HepG2 (cell line): ENCODE measurements around the gene ADAMTS4. TPM values are rescaled to one million over a fixed set of nuclear protein-coding genes. Genes with fewer than 3 reads are reported as not detected.

ENCODE experiments used
- HDAC2 ChIP-seq: sonication (generic); formaldehyde crosslinking; IDR thresholded peaks from 2 replicates; pipeline ENCODE4 v1.4.0; 2020; ENCODE audit warnings: missing genetic modification reagents
- IRX3 ChIP-seq: sonication (generic); formaldehyde crosslinking; IDR thresholded peaks from 2 replicates; pipeline ENCODE4 v1.8.1; 2023; ENCODE audit warnings: mild to moderate bottlenecking, low read depth, missing genetic modification reagents, borderline replicate concordance
- JDP2 ChIP-seq: sonication (generic); formaldehyde crosslinking; IDR thresholded peaks from 2 replicates; pipeline ENCODE4 v1.8.1; 2022; ENCODE audit warnings: missing genetic modification reagents, borderline replicate concordance
- MED13 ChIP-seq: sonication (generic); formaldehyde crosslinking; IDR thresholded peaks from 2 replicates; pipeline ENCODE4 v1.5.0; 2020; ENCODE audit warnings: missing genetic modification reagents
- PAF1 ChIP-seq: IDR thresholded peaks from 2 replicates; pipeline ENCODE4 v1.6.1; 2016; ENCODE audit warnings: missing genetic modification reagents, missing compliant biosample characterization
- REL ChIP-seq: sonication (generic); formaldehyde crosslinking; conservative IDR thresholded peaks from 2 replicates; pipeline ENCODE4 v1.8.0; 2022; ENCODE audit warnings: mild to moderate bottlenecking, missing genetic modification reagents, moderate library complexity
- TGIF2 ChIP-seq: IDR thresholded peaks from 2 replicates; pipeline ENCODE4 v1.6.1; 2016; ENCODE audit warnings: control low read depth, missing compliant biosample characterization
- ZNF672 ChIP-seq: sonication (generic); formaldehyde crosslinking; IDR thresholded peaks from 2 replicates; pipeline ENCODE4 v1.8.1; 2022; ENCODE audit warnings: missing genetic modification reagents
- polyA plus RNA-seq, 8 experiments: library from polyadenylated mRNA; depleted of rRNA in 3 of 8; stranded (reverse) in 7 of 8; unstranded in 1 of 8; fragments of >200 nt; fragmentation: Illumina TruSeq in 4 of 8; extraction: Trizol in 4 of 8; gene quantifications; 2 replicates each; pipeline versions ENCODE4 v1.2.1 to v1.2.3, GENCODE V29; 2011 to 2016; ENCODE audit warnings: low read depth in 4 of 8, missing spikeins in 1 of 8, mixed read lengths in 1 of 8; ENCODE audit not compliant: insufficient read depth in 1 of 8
- total RNA-seq, 5 experiments: library from RNA; depleted of rRNA; stranded (reverse); fragments of >200 nt; fragmentation: Illumina TruSeq; extraction: Trizol; gene quantifications; 2 replicates each; pipeline ENCODE4 v1.2.3, GENCODE V29; 2016; ENCODE audit warnings: low read depth in 1 of 5
- TF ChIP-seq, protein P1 (sequence below): sonication (generic); formaldehyde crosslinking; IDR thresholded peaks from 2 replicates; pipeline ENCODE4 v1.5.1; 2020; ENCODE audit warnings: missing genetic modification reagents, mild to moderate bottlenecking, borderline replicate concordance
- TF ChIP-seq, protein P2 (sequence below), 2 experiments: sonication (generic) in 1 of 2; formaldehyde crosslinking in 1 of 2; IDR thresholded peaks; 2 replicates each; pipeline versions ENCODE4 v1.6.1 to v1.9.0; 2014 to 2022; ENCODE audit warnings: antibody characterized with exemption in 1 of 2, borderline replicate concordance in 1 of 2, inconsistent platforms in 1 of 2, low read depth in 1 of 2, missing genetic modification reagents in 1 of 2
- TF ChIP-seq, protein P3 (sequence below): sonication (generic); formaldehyde crosslinking; IDR thresholded peaks from 2 replicates; pipeline ENCODE4 v1.5.0; 2020; ENCODE audit warnings: mild to moderate bottlenecking, missing genetic modification reagents, moderate library complexity

ADAMTS4 gene
- total and polyA plus RNA-seq, 2 of the 13 experiments (the other 11 are each of a cell fraction or from before 2014, with no cell fraction given): 0.51 to 1.7 TPM

DNA sequence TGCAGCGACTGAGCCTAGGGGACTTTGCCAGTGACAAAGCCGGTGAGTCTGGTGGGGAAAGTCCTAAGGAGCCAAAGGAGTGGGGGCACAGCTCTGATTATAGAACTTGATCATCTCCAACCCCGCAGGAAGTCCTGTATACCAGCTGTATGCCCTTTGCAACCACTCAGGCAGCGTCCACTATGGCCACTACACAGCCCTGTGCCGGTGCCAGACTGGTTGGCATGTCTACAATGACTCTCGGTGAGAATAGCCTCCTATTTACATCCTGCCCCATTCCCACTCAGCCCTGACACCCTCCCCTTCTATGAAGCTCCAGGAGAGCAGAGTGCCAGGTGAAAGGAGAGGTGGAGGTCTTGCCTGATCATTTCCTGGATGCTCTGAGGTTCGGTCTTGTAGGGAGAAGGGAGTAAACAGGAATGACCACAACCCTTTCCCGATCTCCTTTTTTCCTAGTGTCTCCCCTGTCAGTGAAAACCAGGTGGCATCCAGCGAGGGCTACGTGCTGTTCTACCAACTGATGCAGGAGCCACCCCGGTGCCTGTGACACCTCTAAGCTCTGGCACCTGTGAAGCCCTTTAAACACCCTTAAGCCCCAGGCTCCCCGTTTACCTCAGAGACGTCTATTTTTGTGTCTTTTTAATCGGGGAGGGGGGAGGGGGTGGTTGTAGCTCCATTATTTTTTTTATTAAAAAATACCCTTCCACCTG, 33.8 kb downstream of the ADAMTS4 start (continued):
- TF ChIP-seq, protein P1, sequence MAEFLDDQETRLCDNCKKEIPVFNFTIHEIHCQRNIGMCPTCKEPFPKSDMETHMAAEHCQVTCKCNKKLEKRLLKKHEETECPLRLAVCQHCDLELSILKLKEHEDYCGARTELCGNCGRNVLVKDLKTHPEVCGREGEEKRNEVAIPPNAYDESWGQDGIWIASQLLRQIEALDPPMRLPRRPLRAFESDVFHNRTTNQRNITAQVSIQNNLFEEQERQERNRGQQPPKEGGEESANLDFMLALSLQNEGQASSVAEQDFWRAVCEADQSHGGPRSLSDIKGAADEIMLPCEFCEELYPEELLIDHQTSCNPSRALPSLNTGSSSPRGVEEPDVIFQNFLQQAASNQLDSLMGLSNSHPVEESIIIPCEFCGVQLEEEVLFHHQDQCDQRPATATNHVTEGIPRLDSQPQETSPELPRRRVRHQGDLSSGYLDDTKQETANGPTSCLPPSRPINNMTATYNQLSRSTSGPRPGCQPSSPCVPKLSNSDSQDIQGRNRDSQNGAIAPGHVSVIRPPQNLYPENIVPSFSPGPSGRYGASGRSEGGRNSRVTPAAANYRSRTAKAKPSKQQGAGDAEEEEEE: no peak
- TF ChIP-seq MED13: no peak
- no peak for TF ChIP-seq HDAC2 (CRISPR knock-in tag)
- TF ChIP-seq ZNF672 (CRISPR knock-in tag): no peak
- TF ChIP-seq JDP2: no peak
- no peak for TF ChIP-seq TGIF2
- TF ChIP-seq, protein P2, sequence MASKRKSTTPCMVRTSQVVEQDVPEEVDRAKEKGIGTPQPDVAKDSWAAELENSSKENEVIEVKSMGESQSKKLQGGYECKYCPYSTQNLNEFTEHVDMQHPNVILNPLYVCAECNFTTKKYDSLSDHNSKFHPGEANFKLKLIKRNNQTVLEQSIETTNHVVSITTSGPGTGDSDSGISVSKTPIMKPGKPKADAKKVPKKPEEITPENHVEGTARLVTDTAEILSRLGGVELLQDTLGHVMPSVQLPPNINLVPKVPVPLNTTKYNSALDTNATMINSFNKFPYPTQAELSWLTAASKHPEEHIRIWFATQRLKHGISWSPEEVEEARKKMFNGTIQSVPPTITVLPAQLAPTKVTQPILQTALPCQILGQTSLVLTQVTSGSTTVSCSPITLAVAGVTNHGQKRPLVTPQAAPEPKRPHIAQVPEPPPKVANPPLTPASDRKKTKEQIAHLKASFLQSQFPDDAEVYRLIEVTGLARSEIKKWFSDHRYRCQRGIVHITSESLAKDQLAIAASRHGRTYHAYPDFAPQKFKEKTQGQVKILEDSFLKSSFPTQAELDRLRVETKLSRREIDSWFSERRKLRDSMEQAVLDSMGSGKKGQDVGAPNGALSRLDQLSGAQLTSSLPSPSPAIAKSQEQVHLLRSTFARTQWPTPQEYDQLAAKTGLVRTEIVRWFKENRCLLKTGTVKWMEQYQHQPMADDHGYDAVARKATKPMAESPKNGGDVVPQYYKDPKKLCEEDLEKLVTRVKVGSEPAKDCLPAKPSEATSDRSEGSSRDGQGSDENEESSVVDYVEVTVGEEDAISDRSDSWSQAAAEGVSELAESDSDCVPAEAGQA (IDR thresholded peaks at IDR 0.05; ENCODE audit: low read depth): no peak
- TF ChIP-seq, protein P2 (CRISPR knock-in tag; IDR thresholded peaks at IDR 0.05; ENCODE audit: borderline replicate concordance): no peak
- no peak for TF ChIP-seq PAF1
- TF ChIP-seq IRX3: no peak
- TF ChIP-seq REL (CRISPR knock-in tag): no peak
- TF ChIP-seq, protein P3, sequence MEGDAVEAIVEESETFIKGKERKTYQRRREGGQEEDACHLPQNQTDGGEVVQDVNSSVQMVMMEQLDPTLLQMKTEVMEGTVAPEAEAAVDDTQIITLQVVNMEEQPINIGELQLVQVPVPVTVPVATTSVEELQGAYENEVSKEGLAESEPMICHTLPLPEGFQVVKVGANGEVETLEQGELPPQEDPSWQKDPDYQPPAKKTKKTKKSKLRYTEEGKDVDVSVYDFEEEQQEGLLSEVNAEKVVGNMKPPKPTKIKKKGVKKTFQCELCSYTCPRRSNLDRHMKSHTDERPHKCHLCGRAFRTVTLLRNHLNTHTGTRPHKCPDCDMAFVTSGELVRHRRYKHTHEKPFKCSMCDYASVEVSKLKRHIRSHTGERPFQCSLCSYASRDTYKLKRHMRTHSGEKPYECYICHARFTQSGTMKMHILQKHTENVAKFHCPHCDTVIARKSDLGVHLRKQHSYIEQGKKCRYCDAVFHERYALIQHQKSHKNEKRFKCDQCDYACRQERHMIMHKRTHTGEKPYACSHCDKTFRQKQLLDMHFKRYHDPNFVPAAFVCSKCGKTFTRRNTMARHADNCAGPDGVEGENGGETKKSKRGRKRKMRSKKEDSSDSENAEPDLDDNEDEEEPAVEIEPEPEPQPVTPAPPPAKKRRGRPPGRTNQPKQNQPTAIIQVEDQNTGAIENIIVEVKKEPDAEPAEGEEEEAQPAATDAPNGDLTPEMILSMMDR (CRISPR knock-in tag): no peak
